ENCODE data around the gene ZMIZ1.
"Not testable (repeated sequence)": the region's sequence is repeated elsewhere in the genome, so short reads cannot be mapped to it uniquely, and the experiment has no call there.

ZMIZ1 gene

GRCh38 chr10:79327090-79327457 is 258.3 kb downstream of the ZMIZ1 start:
- DNase-seq (ENCODE audit: low read depth) = no peak

- no peak for DNase-seq (ENCODE audit: low read depth)
Observed at GRCh38 chr10:79328147-79328701, 259.5 kb downstream of the ZMIZ1 start.

- DNase-seq (ENCODE audit: low read depth) = no peak
Observed at GRCh38 chr10:79328737-79329504, 260.2 kb downstream of the ZMIZ1 start.

GRCh38 chr10:79329529-79329928 is 260.8 kb downstream of the ZMIZ1 start:
- no peak for DNase-seq (ENCODE audit: low read depth)

- no peak for DNase-seq (ENCODE audit: low read depth)
Observed at GRCh38 chr10:79331226-79331625, 262.5 kb downstream of the ZMIZ1 start.

- DNase-seq (ENCODE audit: low read depth) = peak; percentile 38
Observed at GRCh38 chr10:79331709-79332108, 262.9 kb downstream of the ZMIZ1 start.

GRCh38 chr10:79332610-79333315 is 264.0 kb downstream of the ZMIZ1 start:
- DNase-seq (ENCODE audit: low read depth) = not testable (repeated sequence)

- DNase-seq (ENCODE audit: low read depth) = no peak
Observed at GRCh38 chr10:79333513-79333912, 264.7 kb downstream of the ZMIZ1 start.

GRCh38 chr10:79334573-79334972 is 265.8 kb downstream of the ZMIZ1 start:
- DNase-seq (ENCODE audit: low read depth) = no peak

GRCh38 chr10:79335094-79335469 is 266.3 kb downstream of the ZMIZ1 start:
- DNase-seq (ENCODE audit: low read depth) = no peak

- DNase-seq (ENCODE audit: low read depth) = no peak
Observed at GRCh38 chr10:79335470-79336235, 266.9 kb downstream of the ZMIZ1 start.

GRCh38 chr10:79336276-79336675 is 267.5 kb downstream of the ZMIZ1 start:
- no peak for DNase-seq (ENCODE audit: low read depth)

- no peak for DNase-seq (ENCODE audit: low read depth)
Observed at GRCh38 chr10:79336739-79337138, 268.0 kb downstream of the ZMIZ1 start.

- not testable (repeated sequence) for DNase-seq (ENCODE audit: low read depth)
Observed at GRCh38 chr10:79337783-79338469, 269.2 kb downstream of the ZMIZ1 start.

- no peak for DNase-seq (ENCODE audit: low read depth)
Observed at GRCh38 chr10:79339266-79339665, 270.5 kb downstream of the ZMIZ1 start.

GRCh38 chr10:79340646-79341244 is 272.0 kb downstream of the ZMIZ1 start:
- DNase-seq (ENCODE audit: low read depth) = no peak

GRCh38 chr10:79342295-79342761 is 273.6 kb downstream of the ZMIZ1 start:
- no peak for DNase-seq (ENCODE audit: low read depth)

- no peak for DNase-seq (ENCODE audit: low read depth)
Observed at GRCh38 chr10:79342811-79343561, 274.2 kb downstream of the ZMIZ1 start.

GRCh38 chr10:79344502-79345195 is 275.9 kb downstream of the ZMIZ1 start:
- no peak for DNase-seq (ENCODE audit: low read depth)

All from activated T-helper 1 cell treated with Interleukin-2 at 50 U/mL for 16 hours (primary cell).